GM18951 (cell line): ENCODE results near the gene CNTNAP2.

ENCODE experiments used
- POLR2A ChIP-seq: IDR thresholded peaks from 4 replicates; pipeline ENCODE4 v1.6.1; 2011; ENCODE audit warnings: mild to moderate bottlenecking; ENCODE audit not compliant: insufficient read length, insufficient read depth; ENCODE audit errors: extremely low read depth
- in situ Hi-C: fragments of 300-500 bp; cut with MboI; formaldehyde crosslinking; loops from one replicate; pipeline ENCODE4 v1.12.0; 2022; ENCODE audit warnings: low sequenced_read_pairs, mixed read lengths, inconsistent platforms; ENCODE audit not compliant: unreplicated experiment

Gene CNTNAP2

DNA sequence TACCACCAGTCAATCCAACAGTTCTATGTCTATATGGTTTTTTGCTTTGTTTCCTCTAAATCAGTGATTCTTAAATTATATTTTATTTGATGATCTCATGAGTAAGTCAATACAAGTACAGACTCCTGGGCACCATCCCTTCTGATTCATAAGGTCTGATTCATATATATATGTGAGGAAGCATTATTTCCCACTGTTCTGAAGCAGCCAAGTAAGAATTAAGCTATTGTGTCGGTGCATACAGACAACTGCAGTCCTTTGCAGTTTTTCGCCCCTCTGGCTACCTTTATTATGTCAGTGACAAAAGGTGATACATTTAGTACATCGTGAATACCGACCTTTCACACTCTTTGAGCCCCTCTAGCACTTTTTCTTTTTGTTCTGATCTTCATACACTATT lies 1394.3 kb downstream of the CNTNAP2 start:
- in situ Hi-C loops = no loop called here
- no peak for TF ChIP-seq POLR2A

DNA sequence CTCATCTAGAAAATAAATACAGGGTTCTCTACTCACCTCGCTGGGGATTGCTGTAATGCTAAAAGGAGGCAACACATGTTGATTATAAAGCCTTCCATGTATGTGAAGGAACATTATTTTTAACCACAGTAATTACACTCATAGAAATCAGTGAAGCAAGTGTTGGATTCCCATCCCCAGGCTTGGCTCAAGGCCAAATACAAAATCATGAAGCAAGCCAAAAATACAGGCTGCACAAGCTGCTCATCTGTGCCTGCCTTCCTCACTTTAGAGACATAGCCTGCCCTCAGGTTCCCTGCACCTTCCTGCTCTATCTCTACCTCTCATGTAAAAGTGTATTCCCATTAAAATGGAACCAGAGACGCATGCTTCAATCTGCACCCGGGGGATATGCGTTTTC lies 1396.8 kb downstream of the CNTNAP2 start:
- TF ChIP-seq POLR2A = no peak
- in situ Hi-C loops = no loop called here

DNA sequence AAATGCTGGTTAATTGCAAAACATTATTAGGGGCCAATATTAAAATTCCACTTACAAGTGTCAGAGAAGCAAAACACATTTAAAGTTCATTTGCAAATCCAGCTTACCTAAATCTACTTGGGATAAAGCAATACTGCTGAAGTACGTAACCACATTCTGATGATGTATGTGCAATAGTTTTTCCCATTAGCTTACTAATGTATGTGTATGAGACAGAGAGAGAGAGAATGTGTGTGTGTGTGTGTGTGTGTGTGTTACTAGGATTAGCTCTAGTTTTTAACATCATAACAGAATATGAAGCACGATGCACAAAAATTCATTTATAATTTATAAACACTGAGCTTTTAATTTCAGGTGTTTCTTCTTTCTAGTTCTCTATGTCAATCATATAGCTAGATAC lies 1399.8 kb downstream of the CNTNAP2 start:
- in situ Hi-C loops = no loop called here
- no peak for TF ChIP-seq POLR2A

DNA sequence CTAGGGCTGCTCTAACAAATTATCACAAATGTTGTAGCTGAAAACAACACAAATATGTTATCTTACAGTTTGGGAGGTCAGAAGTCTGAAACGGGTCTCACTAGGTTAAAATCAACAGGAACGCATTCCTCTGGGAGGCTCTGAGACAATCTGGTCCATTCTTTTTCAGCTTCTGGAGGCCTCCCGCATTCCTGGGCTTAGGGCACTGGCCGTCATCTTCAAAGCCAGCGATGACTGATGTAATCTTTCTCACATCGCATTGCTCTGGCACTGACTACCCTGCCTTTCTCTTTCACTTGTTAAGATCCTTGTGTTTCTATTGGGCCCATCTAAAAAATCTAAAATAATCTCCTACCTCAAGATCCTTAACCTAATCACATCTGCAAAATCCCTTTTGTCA lies 1402.5 kb downstream of the CNTNAP2 start:
- in situ Hi-C loops = no loop called here
- no peak for TF ChIP-seq POLR2A

DNA sequence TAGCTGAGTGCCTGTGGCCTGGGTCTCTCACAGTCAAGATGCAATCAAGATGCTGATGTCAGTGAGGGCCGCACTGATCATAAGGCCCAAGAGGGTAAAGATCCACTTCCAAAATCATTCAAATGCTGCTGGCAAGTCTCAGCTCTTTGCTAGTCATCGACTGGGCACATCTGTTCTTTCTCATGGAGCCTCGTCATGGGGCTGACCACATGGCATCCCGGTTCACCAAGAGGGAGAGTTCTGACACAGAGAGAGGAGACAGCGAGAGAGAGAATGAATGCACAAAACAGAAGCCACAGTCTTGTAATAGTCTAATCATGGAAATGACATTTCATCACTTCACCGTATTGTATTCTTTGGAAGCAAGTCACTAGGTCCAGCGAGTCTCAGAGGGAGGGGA lies 1406.5 kb downstream of the CNTNAP2 start:
- in situ Hi-C loops = no loop called here

DNA sequence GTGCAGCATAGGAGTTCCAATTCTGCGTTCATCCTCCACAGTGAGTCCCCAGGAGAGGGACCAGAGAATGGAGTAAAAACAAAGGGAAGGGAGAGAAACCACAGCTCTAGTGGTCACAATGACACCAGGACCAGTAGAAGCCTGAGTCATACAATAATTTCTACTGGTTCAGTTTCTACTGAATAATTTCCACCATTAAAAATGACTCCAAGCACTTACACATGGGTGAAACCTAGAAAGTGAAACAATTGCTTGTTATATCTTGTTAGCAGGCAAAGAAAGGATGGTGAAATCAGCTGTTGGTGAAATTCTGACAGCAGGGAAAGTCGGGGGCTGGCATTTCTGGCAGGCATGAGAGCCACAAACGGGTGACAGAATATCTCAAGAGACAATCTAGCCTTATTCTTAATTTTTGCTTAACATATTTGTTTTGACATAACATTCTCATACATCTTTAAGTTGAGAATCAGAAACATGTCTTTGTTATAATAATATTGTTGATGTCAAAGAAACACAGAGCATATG lies 1408.2 kb downstream of the CNTNAP2 start:
- in situ Hi-C loops = no loop called here
- no peak for TF ChIP-seq POLR2A

More for the DNA sequence above, 1406.5 kb downstream of the CNTNAP2 start:
- no peak for TF ChIP-seq POLR2A

DNA sequence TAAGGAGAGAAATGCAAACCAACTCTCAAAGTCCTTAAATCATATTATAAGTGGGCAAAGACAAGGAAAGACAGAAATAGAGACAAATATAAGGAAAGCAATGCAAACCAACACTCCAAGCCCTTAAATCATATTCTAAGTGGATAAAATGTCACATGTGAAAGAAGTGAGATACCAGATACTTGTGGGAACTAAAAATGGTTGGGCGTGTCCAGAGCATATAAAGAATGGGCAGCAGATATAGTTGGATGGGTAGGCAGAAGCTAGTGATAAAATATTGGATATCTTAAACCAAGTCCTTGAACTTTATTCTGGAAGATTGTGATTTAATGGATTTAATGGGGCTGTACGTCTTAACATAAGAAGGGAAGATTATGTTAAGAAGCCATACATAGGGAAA lies 1408.7 kb downstream of the CNTNAP2 start:
- in situ Hi-C loops = no loop called here
- no peak for TF ChIP-seq POLR2A

DNA sequence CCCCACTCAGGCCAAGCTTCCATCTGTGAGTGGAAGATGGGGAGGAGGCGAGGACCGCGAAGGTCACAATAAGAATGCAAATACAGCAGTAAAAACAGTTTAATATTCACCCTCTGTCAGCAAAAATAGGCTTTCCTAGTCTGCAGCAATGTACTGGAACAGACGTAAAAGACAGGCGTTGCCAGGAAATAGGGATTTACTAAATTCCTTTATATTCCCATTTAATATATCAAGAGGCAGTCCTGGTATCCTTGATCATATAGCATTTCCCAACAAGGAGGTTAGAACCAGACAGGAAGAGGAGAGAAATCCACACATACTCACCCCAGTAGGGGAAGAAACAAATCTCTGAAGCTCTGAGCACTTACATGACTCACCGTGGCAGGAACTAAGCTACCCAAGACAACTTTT lies 1419.1 kb downstream of the CNTNAP2 start:
- in situ Hi-C loops = no loop called here
- TF ChIP-seq POLR2A = no peak

DNA sequence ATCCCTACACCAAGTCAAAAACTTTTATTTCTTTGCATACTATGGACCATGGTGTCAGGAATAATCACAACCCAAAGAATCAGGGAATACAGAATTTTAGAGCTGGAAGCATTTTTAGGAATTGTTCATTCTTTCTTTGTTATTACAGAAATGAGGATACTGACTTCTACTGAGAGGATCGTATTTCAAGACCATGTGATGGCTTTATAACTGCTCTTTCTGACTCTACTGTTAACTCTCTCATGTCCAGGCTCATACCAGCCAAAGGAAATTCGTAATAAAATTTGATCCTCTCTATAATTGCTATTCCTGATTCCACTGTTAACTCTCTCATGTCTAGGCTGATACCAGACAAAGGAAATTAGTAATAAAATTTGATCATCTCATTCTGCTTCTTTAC lies 1423.1 kb downstream of the CNTNAP2 start:
- in situ Hi-C loops = no loop called here
- no peak for TF ChIP-seq POLR2A

DNA sequence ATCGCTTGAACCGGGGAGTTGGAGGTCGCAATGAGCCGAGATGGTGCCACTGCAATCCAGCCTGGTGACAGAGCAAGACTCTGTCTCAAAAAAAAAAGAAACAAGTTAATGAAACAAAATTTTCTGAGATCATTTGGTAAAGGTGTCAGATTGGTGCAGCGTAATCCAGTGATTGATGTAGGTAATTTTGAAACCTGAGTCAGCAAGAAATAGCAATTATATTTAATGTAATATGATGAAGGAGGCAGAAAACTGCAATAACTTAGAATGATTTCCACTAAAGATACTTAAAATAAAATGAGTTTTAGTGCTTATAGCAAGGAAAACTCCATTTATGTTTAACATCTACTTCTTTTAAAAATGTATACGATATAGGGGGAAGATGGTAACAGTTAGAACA lies 1424.1 kb downstream of the CNTNAP2 start:
- no peak for TF ChIP-seq POLR2A
- in situ Hi-C loops = no loop called here

DNA sequence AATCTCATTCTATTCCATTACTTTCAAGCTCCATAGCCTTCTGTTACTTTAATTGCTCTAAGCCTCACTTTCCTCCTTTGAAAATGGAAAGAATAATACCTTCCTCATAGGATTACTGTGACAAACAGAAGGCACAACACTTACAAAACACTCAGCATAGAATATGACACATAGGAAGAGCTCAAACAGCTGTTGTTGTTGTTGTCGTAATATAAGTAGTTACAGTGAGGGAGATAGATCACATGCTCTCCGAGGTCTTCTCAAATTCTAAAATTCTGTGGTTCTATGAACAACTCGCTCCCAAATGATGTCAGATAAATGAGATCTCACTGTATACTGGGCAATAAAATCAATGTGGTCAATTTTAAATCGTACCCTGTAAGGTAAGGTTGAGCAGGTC lies 1424.7 kb downstream of the CNTNAP2 start:
- TF ChIP-seq POLR2A = no peak
- in situ Hi-C loops = no loop called here

DNA sequence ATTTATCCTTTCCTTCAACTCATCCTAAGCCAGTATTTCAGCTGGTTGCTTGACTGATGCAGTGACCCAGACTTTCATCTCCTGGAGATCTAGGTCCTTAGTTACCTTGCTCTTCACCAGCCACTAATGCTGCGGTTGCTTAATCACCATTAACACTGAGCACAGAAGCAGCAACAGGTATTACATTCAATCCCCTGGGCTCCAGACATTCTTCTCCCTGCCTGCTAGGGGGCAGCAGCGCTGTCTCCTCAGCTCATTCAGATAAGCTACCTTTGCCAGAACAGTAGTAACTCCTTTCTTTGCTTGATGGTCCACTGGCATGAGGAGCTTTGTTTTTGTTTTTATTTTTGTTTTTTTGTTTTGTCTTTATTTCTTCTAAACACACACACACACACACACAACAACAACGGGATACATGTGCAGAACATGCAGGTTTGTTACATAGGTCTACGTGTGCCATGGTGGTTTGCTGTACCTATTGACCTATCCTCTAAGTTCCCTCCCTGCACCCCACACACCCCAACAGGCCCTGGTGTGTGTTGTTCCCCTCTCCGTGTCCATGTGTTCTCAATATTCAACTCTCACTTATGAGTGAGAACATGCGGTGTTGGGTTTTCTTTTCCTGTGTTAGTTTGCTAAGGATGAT lies 1430.8 kb downstream of the CNTNAP2 start:
- in situ Hi-C loops = no loop called here
- no peak for TF ChIP-seq POLR2A

DNA sequence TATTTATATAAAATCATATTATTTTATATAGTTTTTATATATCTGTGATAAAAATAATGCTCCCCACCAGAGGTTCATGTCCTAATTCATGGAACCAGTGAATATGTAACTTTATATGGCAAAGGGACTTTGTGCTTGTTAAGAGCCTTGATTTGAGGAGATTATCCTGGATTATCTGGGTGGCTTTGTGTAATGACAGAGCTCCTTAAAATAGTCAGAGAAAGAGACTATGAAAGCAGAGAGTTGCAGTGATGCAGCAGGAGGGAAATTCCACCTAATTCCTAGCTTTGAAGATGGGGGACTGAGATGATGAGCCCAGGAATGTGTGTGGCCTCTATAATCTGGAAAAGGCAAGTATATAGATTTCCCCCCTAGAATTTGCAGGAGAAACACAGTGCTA lies 1439.7 kb downstream of the CNTNAP2 start:
- in situ Hi-C loops = no loop called here
- no peak for TF ChIP-seq POLR2A

DNA sequence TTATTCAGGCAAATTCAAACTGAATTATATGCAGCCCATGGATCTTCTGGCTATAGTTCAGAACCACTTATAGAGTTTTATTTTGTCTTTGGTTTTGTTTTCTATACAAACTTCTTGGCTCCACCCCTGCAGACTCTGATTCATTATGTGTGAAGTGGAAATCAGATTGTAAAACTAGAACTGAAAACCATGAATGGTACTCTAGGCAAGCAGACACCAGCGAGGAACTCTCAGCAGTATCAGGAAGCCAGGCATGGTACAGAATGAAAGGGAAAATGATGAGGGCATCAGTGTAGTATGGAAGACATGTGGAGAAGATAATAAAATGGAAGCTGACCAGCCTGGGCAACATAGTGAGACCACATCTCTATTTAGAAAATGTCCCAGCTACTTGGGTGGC lies 1447.1 kb downstream of the CNTNAP2 start:
- TF ChIP-seq POLR2A = no peak
- in situ Hi-C loops = no loop called here
